ENCODE measurements around the gene PUM2. TPM values are rescaled to one million over a fixed set of nuclear protein-coding genes. Genes with fewer than 3 reads are reported as not detected.

PUM2 gene
- total RNA-seq, 1 experiment from 2014 or later, result 117 TPM

DNA sequence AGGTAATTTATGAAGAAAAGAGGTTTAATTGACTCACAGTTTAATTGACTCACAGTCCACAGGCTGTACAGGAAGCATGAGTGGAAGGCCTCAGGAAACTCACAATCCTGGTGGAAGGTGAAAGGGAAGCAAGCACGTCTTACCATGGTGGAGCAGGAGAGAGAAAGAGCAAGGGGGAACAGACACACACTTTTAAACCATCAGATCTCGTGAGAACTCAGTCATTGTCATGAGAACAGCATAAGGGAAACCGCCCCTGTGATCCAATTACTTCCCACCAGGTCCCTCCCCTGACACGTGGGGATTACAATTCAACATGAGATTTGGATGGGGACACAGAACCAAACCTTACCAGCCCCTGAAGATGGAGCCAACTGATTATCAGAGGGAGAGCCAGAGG lies 11.2 kb upstream of the PUM2 start:
- Mint-ChIP-seq H3K27ac (ENCODE audit: unreplicated experiment) (no peak overlapping the region), H3K9me3 (ENCODE audit: unreplicated experiment) (peaks cover 13% of the 10 kb centered on the region), H3K4me1 (ENCODE audit: low read depth, unreplicated experiment) (no peaks in the 10 kb centered on the region), H3K36me3 (ENCODE audit: insufficient read depth, unreplicated experiment) (no peaks in the 10 kb centered on the region), H3K4me3 (ENCODE audit: unreplicated experiment) (no peak overlapping the region), H3K27me3 (ENCODE audit: insufficient read depth, unreplicated experiment) (no peaks in the 10 kb centered on the region)
- H3K4me1 ChIP-seq, result peaks cover 8% of the 10 kb centered on the region
- peak in 1 of 2 experiments; percentile 3 for DNase-seq
- no TSS peak for BruUV-seq (replicated peaks)
- H3K4me3 ChIP-seq (ENCODE audit: low read depth, low read length), result no peak overlapping the region
- TF ChIP-seq, protein P1, sequence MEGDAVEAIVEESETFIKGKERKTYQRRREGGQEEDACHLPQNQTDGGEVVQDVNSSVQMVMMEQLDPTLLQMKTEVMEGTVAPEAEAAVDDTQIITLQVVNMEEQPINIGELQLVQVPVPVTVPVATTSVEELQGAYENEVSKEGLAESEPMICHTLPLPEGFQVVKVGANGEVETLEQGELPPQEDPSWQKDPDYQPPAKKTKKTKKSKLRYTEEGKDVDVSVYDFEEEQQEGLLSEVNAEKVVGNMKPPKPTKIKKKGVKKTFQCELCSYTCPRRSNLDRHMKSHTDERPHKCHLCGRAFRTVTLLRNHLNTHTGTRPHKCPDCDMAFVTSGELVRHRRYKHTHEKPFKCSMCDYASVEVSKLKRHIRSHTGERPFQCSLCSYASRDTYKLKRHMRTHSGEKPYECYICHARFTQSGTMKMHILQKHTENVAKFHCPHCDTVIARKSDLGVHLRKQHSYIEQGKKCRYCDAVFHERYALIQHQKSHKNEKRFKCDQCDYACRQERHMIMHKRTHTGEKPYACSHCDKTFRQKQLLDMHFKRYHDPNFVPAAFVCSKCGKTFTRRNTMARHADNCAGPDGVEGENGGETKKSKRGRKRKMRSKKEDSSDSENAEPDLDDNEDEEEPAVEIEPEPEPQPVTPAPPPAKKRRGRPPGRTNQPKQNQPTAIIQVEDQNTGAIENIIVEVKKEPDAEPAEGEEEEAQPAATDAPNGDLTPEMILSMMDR (IDR thresholded peaks at IDR 0.05; ENCODE audit: insufficient read depth in 1 of 2, low read depth in 1 of 2, low read length in 1 of 2, severe bottlenecking in 1 of 2, unreplicated experiment in 1 of 2), result no peak
- no peaks in the 10 kb centered on the region; the same call in 1 of the 2 replicates for H3K9me3 ChIP-seq
- CTCF ChIA-PET, result no interaction called here
- H3K27me3 ChIP-seq (replicated peaks; ENCODE audit: control insufficient read depth, insufficient read depth, low read length), result no peaks in the 10 kb centered on the region
- no peaks in the 10 kb centered on the region for H3K36me3 ChIP-seq (ENCODE audit: control insufficient read depth, insufficient read depth, low read length)
- POLR2A ChIA-PET, result no interaction called here
- intact Hi-C loops (cut with micrococcal nuclease; ENCODE audit: unreplicated experiment), result no loop called here

DNA sequence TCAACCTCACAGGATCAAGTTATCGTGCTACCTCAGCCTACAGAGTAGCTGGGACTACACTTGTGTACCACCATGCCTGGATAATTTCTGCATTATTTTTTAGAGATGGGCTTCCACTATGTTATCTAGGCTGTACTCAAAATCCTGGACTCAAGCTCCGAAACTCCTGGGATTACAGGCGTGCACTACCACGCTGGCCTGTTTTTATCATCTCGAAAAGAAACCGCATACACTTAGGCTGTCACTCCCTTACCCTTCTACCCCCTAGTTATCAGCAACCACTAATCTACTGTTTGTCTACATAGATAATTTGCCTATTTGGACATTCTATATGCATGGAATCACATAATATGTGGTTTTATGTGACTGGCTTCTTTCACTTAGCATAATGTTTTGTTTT lies 8.5 kb upstream of the PUM2 start:
- Mint-ChIP-seq H3K27me3 (ENCODE audit: insufficient read depth, unreplicated experiment) (no peaks in the 10 kb centered on the region), H3K4me3 (ENCODE audit: unreplicated experiment) (no peak overlapping the region), H3K36me3 (ENCODE audit: insufficient read depth, unreplicated experiment) (no peaks in the 10 kb centered on the region), H3K9me3 (ENCODE audit: unreplicated experiment) (no peaks in the 10 kb centered on the region), H3K4me1 (ENCODE audit: low read depth, unreplicated experiment) (no peaks in the 10 kb centered on the region), H3K27ac (ENCODE audit: unreplicated experiment) (no peak overlapping the region)
- ChIA-PET POLR2A (no interaction called here), CTCF (no interaction called here)
- H3K36me3 ChIP-seq (ENCODE audit: control insufficient read depth, insufficient read depth, low read length), result no peaks in the 10 kb centered on the region
- no peaks in the 10 kb centered on the region for H3K27me3 ChIP-seq (replicated peaks; ENCODE audit: control insufficient read depth, insufficient read depth, low read length)
- BruUV-seq (replicated peaks), result no TSS peak
- no peak overlapping the region for H3K4me3 ChIP-seq (ENCODE audit: low read depth, low read length)
- TF ChIP-seq, protein P1 (IDR thresholded peaks at IDR 0.05; ENCODE audit: insufficient read depth in 1 of 2, low read depth in 1 of 2, low read length in 1 of 2, severe bottlenecking in 1 of 2, unreplicated experiment in 1 of 2), result no peak
- peaks cover 8% of the 10 kb centered on the region for H3K4me1 ChIP-seq
- intact Hi-C loops (cut with micrococcal nuclease; ENCODE audit: unreplicated experiment), result no loop called here
- no peaks in the 10 kb centered on the region for H3K9me3 ChIP-seq
- DNase-seq, result no peak

DNA sequence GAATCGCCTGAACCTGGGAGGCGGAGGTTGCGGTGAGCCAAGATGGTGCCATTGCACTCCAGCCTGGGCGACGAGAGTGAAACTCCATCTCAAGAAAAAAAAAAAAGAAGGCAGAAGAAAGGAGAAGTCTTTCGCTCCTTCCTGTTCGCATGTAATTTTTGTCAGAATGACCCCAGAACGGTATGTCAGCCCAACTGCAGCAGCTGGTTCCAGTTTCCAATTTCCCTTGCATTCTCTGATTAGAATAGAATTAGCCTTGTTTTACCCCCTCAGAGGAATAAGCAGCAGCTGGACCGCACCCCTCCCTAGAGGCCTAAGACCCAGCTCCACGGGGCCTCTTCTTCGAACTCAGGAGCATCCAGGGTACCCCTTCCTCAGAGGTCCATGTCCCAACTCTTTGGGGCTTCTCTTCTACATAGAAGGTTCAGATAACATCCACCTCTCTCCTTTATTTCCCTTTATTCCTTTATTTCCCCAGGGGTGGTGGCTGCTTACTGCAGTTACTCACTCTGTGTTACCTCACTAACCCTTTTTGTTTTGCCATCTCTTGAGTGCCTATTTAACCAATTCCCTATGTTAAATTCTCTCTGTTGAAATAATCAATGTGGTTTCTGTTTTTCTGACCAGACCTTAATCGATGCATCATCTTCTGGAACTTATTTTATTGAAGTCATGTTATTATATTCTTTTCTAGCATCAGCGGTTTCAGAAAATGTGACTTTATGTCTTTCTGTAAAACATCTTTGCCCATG lies 7.2 kb upstream of the PUM2 start:
- DNase-seq, result peak in 1 of 2 experiments; percentile 11
- CTCF ChIA-PET, result no interaction called here
- no peak overlapping the region for H3K27ac Mint-ChIP-seq (ENCODE audit: unreplicated experiment)
- Histone ChIP-seq H3K36me3 (ENCODE audit: control insufficient read depth, insufficient read depth, low read length) (no peaks in the 10 kb centered on the region), H3K4me1 (peaks cover 19% of the 10 kb centered on the region), H3K9me3 (no peaks in the 10 kb centered on the region), H3K27me3 (replicated peaks; ENCODE audit: control insufficient read depth, insufficient read depth, low read length) (no peaks in the 10 kb centered on the region), H3K4me3 (ENCODE audit: low read depth, low read length) (no peak overlapping the region)
- no peaks in the 10 kb centered on the region for H3K9me3 Mint-ChIP-seq (ENCODE audit: unreplicated experiment)
- POLR2A ChIA-PET, result no interaction called here
- TF ChIP-seq, protein P1 (IDR thresholded peaks at IDR 0.05; ENCODE audit: insufficient read depth in 1 of 2, low read depth in 1 of 2, low read length in 1 of 2, severe bottlenecking in 1 of 2, unreplicated experiment in 1 of 2), result no peak
- H3K4me3 Mint-ChIP-seq (ENCODE audit: unreplicated experiment), result no peak overlapping the region
- intact Hi-C loops (cut with micrococcal nuclease; ENCODE audit: unreplicated experiment), result no loop called here
- H3K4me1 Mint-ChIP-seq (ENCODE audit: low read depth, unreplicated experiment), result no peaks in the 10 kb centered on the region
- H3K27me3 Mint-ChIP-seq (ENCODE audit: insufficient read depth, unreplicated experiment), result no peaks in the 10 kb centered on the region
- BruUV-seq (replicated peaks), result no TSS peak
- H3K36me3 Mint-ChIP-seq (ENCODE audit: insufficient read depth, unreplicated experiment), result no peaks in the 10 kb centered on the region

Measured in Caco-2 (cell line).